WTC11 (cell line): ENCODE results near the gene NALCN. TPM values are rescaled to one million over a fixed set of nuclear protein-coding genes. Genes with fewer than 3 reads are reported as not detected.

Source experiments
- ATAC-seq: fragments of 200-7000 bp; cut with Tn5 transposase; 2 replicates; pipeline ENCODE4 v1.10.0; 2021; ENCODE audit warnings: mild to moderate bottlenecking, moderate library complexity
- CTCF ChIA-PET: fragments of 300-600 bp; sonication (Branson Sonifier 250); formaldehyde crosslinking; loops from one replicate; lab custom pipeline; 2021; ENCODE audit warnings: antibody characterized with exemption; lab: Charles Lee
- POLR2A ChIA-PET: fragments of 350-600 bp; sonication (Branson Sonifier 250); formaldehyde crosslinking; loops from one replicate; lab custom pipeline; 2021; ENCODE audit warnings: antibody characterized with exemption; lab: Charles Lee
- DNase-seq: peaks from one replicate; pipeline ENCODE4 v3.0.0; 2021; ENCODE audit warnings: low spot score
- H3K27ac Mint-ChIP-seq: 2 replicates; pipeline ENCODE4 v1.8.0; 2021; ENCODE audit warnings: mixed read lengths
- H3K27me3 Mint-ChIP-seq: 2 replicates; pipeline ENCODE4 v1.8.0; 2021; ENCODE audit warnings: low read depth, mild to moderate bottlenecking, moderate library complexity, mixed read lengths
- H3K36me3 Mint-ChIP-seq: 2 replicates; pipeline ENCODE4 v1.8.0; 2021; ENCODE audit warnings: mixed read lengths
- H3K4me1 Mint-ChIP-seq: 2 replicates; pipeline ENCODE4 v1.8.0; 2022; ENCODE audit warnings: mixed read lengths
- H3K4me3 Mint-ChIP-seq: 2 replicates; pipeline ENCODE4 v1.8.0; 2021; ENCODE audit warnings: mild to moderate bottlenecking, moderate library complexity, mixed read lengths
- H3K9me3 Mint-ChIP-seq: 2 replicates; pipeline ENCODE4 v1.8.0; 2021; ENCODE audit warnings: mixed read lengths
- ATF1 ChIP-seq: sonication (generic); formaldehyde crosslinking; IDR thresholded peaks from 2 replicates; pipeline ENCODE4 v1.8.1; 2023; ENCODE audit warnings: mild to moderate bottlenecking, moderate library complexity, missing genetic modification reagents
- ELF4 ChIP-seq: sonication (generic); formaldehyde crosslinking; IDR thresholded peaks from 2 replicates; pipeline ENCODE4 v1.8.1; 2022; ENCODE audit warnings: low read depth, mild to moderate bottlenecking, moderate library complexity, missing genetic modification reagents
- ETV6 ChIP-seq: sonication (generic); formaldehyde crosslinking; IDR thresholded peaks from 2 replicates; pipeline ENCODE4 v1.8.1; 2022; ENCODE audit warnings: mild to moderate bottlenecking, missing genetic modification reagents
- GABPB1 ChIP-seq: sonication (generic); formaldehyde crosslinking; IDR thresholded peaks from 2 replicates; pipeline ENCODE4 v1.8.1; 2023; ENCODE audit warnings: mild to moderate bottlenecking, missing genetic modification reagents
- GRHL2 ChIP-seq: fragments of 250-450 bp; sonication (Bioruptor Pico); IDR thresholded peaks from 2 replicates; pipeline ENCODE4 v1.8.0; 2022; ENCODE audit warnings: mild to moderate bottlenecking, moderate library complexity; ENCODE audit not compliant: insufficient replicate concordance, severe bottlenecking
- HMGA2 ChIP-seq: fragments of 250-450 bp; sonication (Bioruptor Pico); IDR thresholded peaks from 2 replicates; pipeline ENCODE4 v1.4.0; 2021; ENCODE audit warnings: mild to moderate bottlenecking, moderate library complexity
- MXD4 ChIP-seq: fragments of 250-450 bp; sonication (Bioruptor Pico); IDR thresholded peaks from 2 replicates; pipeline ENCODE4 v1.8.0; 2021; ENCODE audit warnings: mild to moderate bottlenecking, moderate library complexity, borderline replicate concordance
- NFYB ChIP-seq: sonication (generic); formaldehyde crosslinking; conservative IDR thresholded peaks from 2 replicates; pipeline ENCODE4 v1.8.0; 2022; ENCODE audit warnings: low read depth, missing genetic modification reagents
- RELA ChIP-seq: sonication (generic); formaldehyde crosslinking; IDR thresholded peaks from 2 replicates; pipeline ENCODE4 v1.8.1; 2022; ENCODE audit warnings: missing genetic modification reagents, mild to moderate bottlenecking, borderline replicate concordance
- SMAD4 ChIP-seq: sonication (generic); formaldehyde crosslinking; IDR thresholded peaks from 2 replicates; pipeline ENCODE4 v1.8.0; 2022; ENCODE audit warnings: mild to moderate bottlenecking, missing genetic modification reagents
- TEAD1 ChIP-seq: sonication (generic); formaldehyde crosslinking; IDR thresholded peaks from 2 replicates; pipeline ENCODE4 v1.8.0; 2022; ENCODE audit warnings: mild to moderate bottlenecking, missing genetic modification reagents
- TP53 ChIP-seq: sonication (generic); formaldehyde crosslinking; IDR thresholded peaks from 2 replicates; pipeline ENCODE4 v1.8.1; 2023; ENCODE audit warnings: mild to moderate bottlenecking, missing genetic modification reagents
- ZNF121 ChIP-seq: sonication (generic); formaldehyde crosslinking; IDR thresholded peaks from 2 replicates; pipeline ENCODE4 v1.8.0; 2023; ENCODE audit warnings: missing genetic modification reagents
- ZNF138 ChIP-seq: sonication (generic); formaldehyde crosslinking; conservative IDR thresholded peaks from 2 replicates; pipeline ENCODE4 v1.8.1; 2022; ENCODE audit warnings: mild to moderate bottlenecking, moderate library complexity, missing genetic modification reagents
- ZNF263 ChIP-seq: sonication (generic); formaldehyde crosslinking; IDR thresholded peaks from 2 replicates; pipeline ENCODE4 v1.8.1; 2022; ENCODE audit warnings: low read depth, mild to moderate bottlenecking, moderate library complexity, missing genetic modification reagents
- total RNA-seq: library from RNA; stranded (reverse); gene quantifications from 3 replicates; pipeline ENCODE4 v1.2.3, GENCODE V29; 2021
- TF ChIP-seq, protein P1 (sequence below): fragments of 250-450 bp; sonication (Bioruptor Pico); IDR thresholded peaks from 2 replicates; pipeline ENCODE4 v2.1.2; 2022; ENCODE audit warnings: mild to moderate bottlenecking, moderate library complexity
- TF ChIP-seq, protein P2 (sequence below): sonication (generic); formaldehyde crosslinking; IDR thresholded peaks from 2 replicates; pipeline ENCODE4 v1.8.0; 2023; ENCODE audit warnings: mild to moderate bottlenecking, missing genetic modification reagents
- TF ChIP-seq, protein P3 (sequence below): sonication (generic); formaldehyde crosslinking; conservative IDR thresholded peaks from 2 replicates; pipeline ENCODE4 v1.8.1; 2023; ENCODE audit warnings: mild to moderate bottlenecking, low read depth, missing genetic modification reagents, moderate library complexity
- TF ChIP-seq, protein P4 (sequence below): sonication (generic); formaldehyde crosslinking; conservative IDR thresholded peaks from 2 replicates; pipeline ENCODE4 v1.8.1; 2022; ENCODE audit warnings: mild to moderate bottlenecking, missing genetic modification reagents
- TF ChIP-seq, protein P5 (sequence below): sonication (generic); formaldehyde crosslinking; IDR thresholded peaks from 2 replicates; pipeline ENCODE4 v1.8.1; 2022; ENCODE audit warnings: mild to moderate bottlenecking, missing genetic modification reagents, moderate library complexity, borderline replicate concordance
- TF ChIP-seq, protein P6 (sequence below): fragments of 250-450 bp; sonication (Bioruptor Pico); IDR thresholded peaks from 2 replicates; pipeline ENCODE4 v1.9.0; 2021; ENCODE audit warnings: moderate library complexity, mild to moderate bottlenecking, inconsistent platforms, borderline replicate concordance

NALCN gene
- total RNA-seq, 1 experiment from 2014 or later: 0.33 TPM

DNA sequence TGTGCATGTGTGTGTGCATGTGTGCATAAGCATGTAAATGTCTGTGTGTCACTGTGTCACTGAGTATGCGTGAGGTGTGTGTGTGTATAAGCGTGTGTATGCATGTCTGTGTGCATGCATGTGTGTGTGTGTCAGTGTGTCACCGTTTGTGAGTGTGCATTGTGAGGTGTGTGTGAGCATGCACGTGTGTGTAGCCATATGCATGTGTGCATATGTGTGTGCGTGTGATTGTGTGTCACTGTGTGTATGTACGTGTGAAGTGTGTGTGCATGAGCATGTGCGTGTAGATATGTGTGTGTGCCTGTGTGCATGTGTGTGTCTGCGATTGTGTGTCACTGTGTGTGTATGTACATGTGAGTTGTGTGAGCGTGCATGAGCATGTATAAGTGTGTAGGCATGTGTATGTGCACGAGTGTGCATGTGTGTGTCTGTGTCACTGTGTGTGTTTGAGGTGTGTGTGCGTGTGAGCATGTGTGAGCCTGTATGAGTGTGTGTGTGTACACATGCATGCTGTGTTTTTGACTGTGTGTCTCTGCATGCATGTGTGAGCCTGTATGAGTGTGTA is 144.5 kb downstream of the NALCN start:
- Mint-ChIP-seq H3K9me3 (no peaks in the 10 kb centered on the region), H3K4me1 (peaks cover 20% of the 10 kb centered on the region)

DNA sequence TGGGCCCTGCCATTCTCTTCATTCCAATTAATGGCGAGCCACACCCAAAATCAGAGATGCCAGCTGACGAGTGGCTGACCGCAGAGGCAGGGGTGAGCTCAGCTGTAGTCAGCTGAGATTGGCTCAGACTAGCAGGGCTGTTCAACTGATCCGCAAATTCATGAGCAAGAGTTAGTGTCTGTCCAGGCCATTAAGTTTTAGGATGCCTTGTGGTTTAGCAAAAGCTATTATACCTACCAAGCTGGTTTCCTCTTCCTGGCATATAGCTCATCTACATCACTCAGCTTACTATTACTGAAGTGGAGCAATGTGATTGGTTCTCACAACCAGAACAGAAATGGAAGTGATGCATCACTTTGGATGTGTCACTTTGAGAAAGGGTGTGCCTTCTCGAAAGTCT is 148.7 kb downstream of the NALCN start:
- H3K27ac Mint-ChIP-seq: no peak overlapping the region
- H3K4me3 Mint-ChIP-seq: no peak overlapping the region
- POLR2A ChIA-PET: no interaction called here
- ATAC-seq: no peak
- TF ChIP-seq HMGA2 (CRISPR knock-in tag) (no peak), NFYB (no peak), TEAD1 (CRISPR knock-in tag) (no peak), ZNF121 (no peak)
- H3K27me3 Mint-ChIP-seq: no peaks in the 10 kb centered on the region
- DNase-seq: no peak
- no peaks in the 10 kb centered on the region for H3K9me3 Mint-ChIP-seq
- H3K36me3 Mint-ChIP-seq: no peaks in the 10 kb centered on the region
- CTCF ChIA-PET: no interaction called here
- H3K4me1 Mint-ChIP-seq: no peaks in the 10 kb centered on the region

More for the DNA sequence above, 144.5 kb downstream of the NALCN start:
- ATAC-seq: no peak
- Mint-ChIP-seq H3K36me3 (no peaks in the 10 kb centered on the region), H3K27me3 (no peaks in the 10 kb centered on the region), H3K27ac (no peak overlapping the region), H3K4me3 (no peak overlapping the region)
- CTCF ChIA-PET: no interaction called here
- no peak for DNase-seq
- TF ChIP-seq TP53 (CRISPR knock-in tag): no peak
- no peak for TF ChIP-seq ZNF138 (CRISPR knock-in tag)
- no peak for TF ChIP-seq ATF1 (CRISPR knock-in tag)
- TF ChIP-seq NFYB: no peak
- no peak for TF ChIP-seq GRHL2 (CRISPR knock-in tag)
- no peak for TF ChIP-seq GABPB1 (CRISPR knock-in tag)
- no peak for TF ChIP-seq ETV6 (CRISPR knock-in tag)
- TF ChIP-seq, protein P1, sequence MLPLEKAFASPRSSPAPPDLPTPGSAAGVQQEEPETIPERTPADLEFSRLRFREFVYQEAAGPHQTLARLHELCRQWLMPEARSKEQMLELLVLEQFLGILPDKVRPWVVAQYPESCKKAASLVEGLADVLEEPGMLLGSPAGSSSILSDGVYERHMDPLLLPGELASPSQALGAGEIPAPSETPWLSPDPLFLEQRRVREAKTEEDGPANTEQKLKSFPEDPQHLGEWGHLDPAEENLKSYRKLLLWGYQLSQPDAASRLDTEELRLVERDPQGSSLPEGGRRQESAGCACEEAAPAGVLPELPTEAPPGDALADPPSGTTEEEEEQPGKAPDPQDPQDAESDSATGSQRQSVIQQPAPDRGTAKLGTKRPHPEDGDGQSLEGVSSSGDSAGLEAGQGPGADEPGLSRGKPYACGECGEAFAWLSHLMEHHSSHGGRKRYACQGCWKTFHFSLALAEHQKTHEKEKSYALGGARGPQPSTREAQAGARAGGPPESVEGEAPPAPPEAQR: no peak
- no peak for TF ChIP-seq SMAD4 (CRISPR knock-in tag)
- TF ChIP-seq, protein P2, sequence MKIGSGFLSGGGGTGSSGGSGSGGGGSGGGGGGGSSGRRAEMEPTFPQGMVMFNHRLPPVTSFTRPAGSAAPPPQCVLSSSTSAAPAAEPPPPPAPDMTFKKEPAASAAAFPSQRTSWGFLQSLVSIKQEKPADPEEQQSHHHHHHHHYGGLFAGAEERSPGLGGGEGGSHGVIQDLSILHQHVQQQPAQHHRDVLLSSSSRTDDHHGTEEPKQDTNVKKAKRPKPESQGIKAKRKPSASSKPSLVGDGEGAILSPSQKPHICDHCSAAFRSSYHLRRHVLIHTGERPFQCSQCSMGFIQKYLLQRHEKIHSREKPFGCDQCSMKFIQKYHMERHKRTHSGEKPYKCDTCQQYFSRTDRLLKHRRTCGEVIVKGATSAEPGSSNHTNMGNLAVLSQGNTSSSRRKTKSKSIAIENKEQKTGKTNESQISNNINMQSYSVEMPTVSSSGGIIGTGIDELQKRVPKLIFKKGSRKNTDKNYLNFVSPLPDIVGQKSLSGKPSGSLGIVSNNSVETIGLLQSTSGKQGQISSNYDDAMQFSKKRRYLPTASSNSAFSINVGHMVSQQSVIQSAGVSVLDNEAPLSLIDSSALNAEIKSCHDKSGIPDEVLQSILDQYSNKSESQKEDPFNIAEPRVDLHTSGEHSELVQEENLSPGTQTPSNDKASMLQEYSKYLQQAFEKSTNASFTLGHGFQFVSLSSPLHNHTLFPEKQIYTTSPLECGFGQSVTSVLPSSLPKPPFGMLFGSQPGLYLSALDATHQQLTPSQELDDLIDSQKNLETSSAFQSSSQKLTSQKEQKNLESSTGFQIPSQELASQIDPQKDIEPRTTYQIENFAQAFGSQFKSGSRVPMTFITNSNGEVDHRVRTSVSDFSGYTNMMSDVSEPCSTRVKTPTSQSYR (CRISPR knock-in tag): no peak
- TF ChIP-seq RELA (CRISPR knock-in tag): no peak
- TF ChIP-seq, protein P3, sequence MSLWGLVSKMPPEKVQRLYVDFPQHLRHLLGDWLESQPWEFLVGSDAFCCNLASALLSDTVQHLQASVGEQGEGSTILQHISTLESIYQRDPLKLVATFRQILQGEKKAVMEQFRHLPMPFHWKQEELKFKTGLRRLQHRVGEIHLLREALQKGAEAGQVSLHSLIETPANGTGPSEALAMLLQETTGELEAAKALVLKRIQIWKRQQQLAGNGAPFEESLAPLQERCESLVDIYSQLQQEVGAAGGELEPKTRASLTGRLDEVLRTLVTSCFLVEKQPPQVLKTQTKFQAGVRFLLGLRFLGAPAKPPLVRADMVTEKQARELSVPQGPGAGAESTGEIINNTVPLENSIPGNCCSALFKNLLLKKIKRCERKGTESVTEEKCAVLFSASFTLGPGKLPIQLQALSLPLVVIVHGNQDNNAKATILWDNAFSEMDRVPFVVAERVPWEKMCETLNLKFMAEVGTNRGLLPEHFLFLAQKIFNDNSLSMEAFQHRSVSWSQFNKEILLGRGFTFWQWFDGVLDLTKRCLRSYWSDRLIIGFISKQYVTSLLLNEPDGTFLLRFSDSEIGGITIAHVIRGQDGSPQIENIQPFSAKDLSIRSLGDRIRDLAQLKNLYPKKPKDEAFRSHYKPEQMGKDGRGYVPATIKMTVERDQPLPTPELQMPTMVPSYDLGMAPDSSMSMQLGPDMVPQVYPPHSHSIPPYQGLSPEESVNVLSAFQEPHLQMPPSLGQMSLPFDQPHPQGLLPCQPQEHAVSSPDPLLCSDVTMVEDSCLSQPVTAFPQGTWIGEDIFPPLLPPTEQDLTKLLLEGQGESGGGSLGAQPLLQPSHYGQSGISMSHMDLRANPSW (CRISPR knock-in tag): no peak
- no peak for TF ChIP-seq ELF4
- TF ChIP-seq, protein P4, sequence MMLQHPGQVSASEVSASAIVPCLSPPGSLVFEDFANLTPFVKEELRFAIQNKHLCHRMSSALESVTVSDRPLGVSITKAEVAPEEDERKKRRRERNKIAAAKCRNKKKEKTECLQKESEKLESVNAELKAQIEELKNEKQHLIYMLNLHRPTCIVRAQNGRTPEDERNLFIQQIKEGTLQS (CRISPR knock-in tag): no peak
- TF ChIP-seq ZNF263 (CRISPR knock-in tag): no peak
- TF ChIP-seq, protein P5, sequence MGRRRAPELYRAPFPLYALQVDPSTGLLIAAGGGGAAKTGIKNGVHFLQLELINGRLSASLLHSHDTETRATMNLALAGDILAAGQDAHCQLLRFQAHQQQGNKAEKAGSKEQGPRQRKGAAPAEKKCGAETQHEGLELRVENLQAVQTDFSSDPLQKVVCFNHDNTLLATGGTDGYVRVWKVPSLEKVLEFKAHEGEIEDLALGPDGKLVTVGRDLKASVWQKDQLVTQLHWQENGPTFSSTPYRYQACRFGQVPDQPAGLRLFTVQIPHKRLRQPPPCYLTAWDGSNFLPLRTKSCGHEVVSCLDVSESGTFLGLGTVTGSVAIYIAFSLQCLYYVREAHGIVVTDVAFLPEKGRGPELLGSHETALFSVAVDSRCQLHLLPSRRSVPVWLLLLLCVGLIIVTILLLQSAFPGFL (CRISPR knock-in tag): no peak
- TF ChIP-seq, protein P6, sequence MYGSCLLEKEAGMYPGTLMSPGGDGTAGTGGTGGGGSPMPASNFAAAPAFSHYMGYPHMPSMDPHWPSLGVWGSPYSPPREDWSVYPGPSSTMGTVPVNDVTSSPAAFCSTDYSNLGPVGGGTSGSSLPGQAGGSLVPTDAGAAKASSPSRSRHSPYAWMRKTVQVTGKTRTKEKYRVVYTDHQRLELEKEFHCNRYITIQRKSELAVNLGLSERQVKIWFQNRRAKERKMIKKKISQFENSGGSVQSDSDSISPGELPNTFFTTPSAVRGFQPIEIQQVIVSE: no peak
- no peak for TF ChIP-seq MXD4
- POLR2A ChIA-PET: no interaction called here
